GM06990 (cell line): ENCODE data around the gene PRKAR2A.

ENCODE experiments used
- DNase-seq: peaks from one replicate; pipeline ENCODE4 v3.0.0-alpha.2; 2011; ENCODE audit not compliant: insufficient read length; ENCODE audit errors: extremely low read depth
- H3K27me3 ChIP-seq: replicated peaks from 2 replicates; pipeline ENCODE4 v1.6.0; 2011; ENCODE audit warnings: low read length; ENCODE audit not compliant: control insufficient read depth, insufficient read depth
- H3K36me3 ChIP-seq: 2 replicates; pipeline ENCODE4 v1.5.1; 2011; ENCODE audit warnings: low read length; ENCODE audit not compliant: control insufficient read depth, insufficient read depth
- H3K4me3 ChIP-seq: replicated peaks from 2 replicates; pipeline ENCODE4 v1.5.1; 2011; ENCODE audit warnings: low read depth, mild to moderate bottlenecking, control low read depth, low read length
- CTCF ChIP-seq: IDR thresholded peaks from 2 replicates; pipeline ENCODE4 v1.5.1; 2011; ENCODE audit warnings: low read length, control low read depth, mild to moderate bottlenecking, inconsistent platforms; ENCODE audit not compliant: insufficient read depth, poor library complexity, severe bottlenecking

The PRKAR2A gene

GRCh38 chr3:48847504-48848423 is at the start of gene PRKAR2A:
Gene PRKAR2A, minus strand, starts transcription at chr3:48847874. Its CDS starts 278 bp downstream, at chr3:48847596.
- no peak for TF ChIP-seq CTCF
- peak; percentile 93 for DNase-seq
- no peaks in the 10 kb centered on the region for H3K36me3 ChIP-seq
- H3K27me3 ChIP-seq = no peaks in the 10 kb centered on the region
- peak within 1 kb of the TSS; percentile 91 for H3K4me3 ChIP-seq

- no peak for TF ChIP-seq CTCF
- no peak for DNase-seq
- Histone ChIP-seq H3K27me3 (no peaks in the 10 kb centered on the region), H3K4me3 (no peak overlapping the region), H3K36me3 (no peaks in the 10 kb centered on the region)
Observed at GRCh38 chr3:48896936-48897335, 49.3 kb upstream of the PRKAR2A start.

GRCh38 chr3:48894516-48894915 is 46.8 kb upstream of the PRKAR2A start:
- Histone ChIP-seq H3K36me3 (no peaks in the 10 kb centered on the region; the same call in 1 of the 2 replicates), H3K4me3 (no peak overlapping the region), H3K27me3 (no peaks in the 10 kb centered on the region)
- TF ChIP-seq CTCF = no peak
- no peak for DNase-seq

GRCh38 chr3:48891606-48892005 is 43.9 kb upstream of the PRKAR2A start:
- DNase-seq = no peak
- Histone ChIP-seq H3K27me3 (no peaks in the 10 kb centered on the region), H3K36me3 (no peaks in the 10 kb centered on the region; the same call in 1 of the 2 replicates), H3K4me3 (no peak overlapping the region)
- no peak for TF ChIP-seq CTCF

- H3K27me3 ChIP-seq = no peaks in the 10 kb centered on the region
- no peak for TF ChIP-seq CTCF
- no peak for DNase-seq
- no peak overlapping the region for H3K4me3 ChIP-seq
- H3K36me3 ChIP-seq = peaks cover 1% of the 10 kb centered on the region; the same call in 1 of the 2 replicates
Observed at GRCh38 chr3:48885753-48886152, 38.1 kb upstream of the PRKAR2A start.

- Histone ChIP-seq H3K27me3 (no peaks in the 10 kb centered on the region), H3K36me3 (peaks cover 1% of the 10 kb centered on the region; the same call in 1 of the 2 replicates), H3K4me3 (no peak overlapping the region)
- TF ChIP-seq CTCF = no peak
- no peak for DNase-seq
Observed at GRCh38 chr3:48881652-48882114, 34.0 kb upstream of the PRKAR2A start.
